GM21737 (cell line): ENCODE results near the gene ANKRA2.

Experiments
- ATAC-seq: cut with Tn5 transposase; IDR thresholded peaks from one replicate; pipeline ENCODE4 v1.9.1; 2021; ENCODE audit warnings: mild to moderate bottlenecking, moderate library complexity; ENCODE audit not compliant: unreplicated experiment

ANKRA2 gene

DNA sequence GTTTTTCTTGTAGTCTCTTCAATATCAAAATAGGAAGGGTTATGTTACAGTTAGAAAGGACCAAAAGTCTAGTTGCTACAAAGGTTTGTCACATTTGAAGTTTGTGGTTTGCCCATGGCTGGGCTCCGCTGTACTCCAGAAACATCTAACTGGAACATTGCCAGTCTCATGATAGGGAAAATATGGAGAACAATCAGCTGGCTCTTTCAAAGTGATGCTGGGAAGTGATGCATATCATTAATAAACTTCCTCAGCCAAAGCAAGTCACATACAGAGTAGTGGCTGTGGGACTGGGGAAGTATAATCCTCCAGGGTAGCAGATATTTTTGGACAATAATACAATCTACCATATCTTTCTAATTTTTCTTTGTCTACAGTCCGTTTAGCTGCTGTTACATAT, 58.4 kb downstream of the ANKRA2 start:
- no peak for ATAC-seq

- no peak for ATAC-seq
Measured at GRCh38 chr5:73506459-73506955, 58.9 kb downstream of the ANKRA2 start.
